HCT116 (cell line): Measurements from ENCODE around the gene NUDC. TPM values are rescaled to one million over a fixed set of nuclear protein-coding genes. Genes with fewer than 3 reads are reported as not detected.

Experiments used
- ATAC-seq: fragments of 200-7000 bp; cut with Tn5 transposase; 2 replicates; pipeline ENCODE4 v1.9.1; 2020; ENCODE audit warnings: mild to moderate bottlenecking, moderate library complexity
- BruUV-seq: library from RNA; stranded (reverse); fragments of 400-500 nt; replicated peaks from 2 replicates; lab custom pipeline; 2021; lab: Mats Ljungman, UMichigan
- CTCF ChIA-PET: fragments of 300-600 bp; sonication (Branson Sonifier 250); formaldehyde crosslinking; loops from one replicate; lab custom pipeline; 2021; ENCODE audit warnings: antibody characterized with exemption; lab: Charles Lee
- POLR2A ChIA-PET: fragments of 300-600, 350-600 bp; sonication (Branson Sonifier 250); formaldehyde crosslinking; loops from one replicate; lab custom pipeline; 2021; ENCODE audit warnings: antibody characterized with exemption; lab: Charles Lee
- RAD21 ChIA-PET, 2 experiments: fragments of 300-600 bp; sonication (Branson Sonifier 250); formaldehyde crosslinking; loops; one replicate each; lab custom pipeline; 2023; ENCODE audit warnings: low total read pairs in 2 of 2; ENCODE audit not compliant: uncharacterized antibody in 2 of 2, unreplicated experiment in 2 of 2, low non-redundant PET in 1 of 2; lab: Charles Lee
- DNase-seq: peaks from one replicate; pipeline ENCODE4 v3.0.0-alpha.2; 2010; ENCODE audit warnings: low read depth, low spot score
- H2AFZ ChIP-seq: fragments of 200-600 bp; shearing (Covaris generic), sonication (generic); 2 replicates; pipeline ENCODE4 v1.6.1; 2017; ENCODE audit warnings: low read depth, mixed run types, mixed read lengths, antibody characterized with exemption, low read length; ENCODE audit not compliant: poor library complexity, severe bottlenecking
- H3K27ac ChIP-seq: 2 replicates; pipeline ENCODE4 v1.5.1; 2012; ENCODE audit warnings: low read depth, low read length
- H3K27me3 ChIP-seq: fragments of 200-600 bp; sonication (generic); 2 replicates; pipeline ENCODE4 v1.6.1; 2016; ENCODE audit warnings: mixed run types, low read length, mixed read lengths; ENCODE audit not compliant: insufficient read depth
- H3K36me3 ChIP-seq, 2 experiments: fragments of 200-500 bp in 1 of 2; fragments of 200-600 bp in 1 of 2; sonication (Bioruptor generic) in 1 of 2; sonication (generic) in 1 of 2; 2 replicates each; pipeline versions ENCODE4 v1.5.1 to v1.6.1; 2014 to 2016; ENCODE audit warnings: low read length in 2 of 2, inconsistent platforms in 1 of 2, mixed read lengths in 1 of 2, mixed run types in 1 of 2; ENCODE audit not compliant: insufficient read depth in 2 of 2, control insufficient read depth in 1 of 2
- H3K4me1 ChIP-seq, 2 experiments: fragments of 200-600 bp in 1 of 2; sonication (generic) in 1 of 2; 2 replicates each; pipeline versions ENCODE4 v1.5.1 to v1.6.1; 2012 to 2017; ENCODE audit warnings: low read length in 2 of 2, inconsistent platforms in 1 of 2, mild to moderate bottlenecking in 1 of 2, mixed read lengths in 1 of 2, mixed run types in 1 of 2, moderate library complexity in 1 of 2; ENCODE audit not compliant: insufficient read depth in 2 of 2, control insufficient read depth in 1 of 2
- H3K4me2 ChIP-seq: fragments of 200-600 bp; sonication (generic); 2 replicates; pipeline ENCODE4 v1.6.1; 2017; ENCODE audit warnings: mixed run types, low read length, mixed read lengths
- H3K4me3 ChIP-seq, 2 experiments: fragments of 200-600 bp in 1 of 2; sonication (generic) in 1 of 2; replicated peaks in 1 of 2; 2 replicates each; pipeline ENCODE4 v1.5.1; 2011 to 2016; ENCODE audit warnings: low read length in 2 of 2, control low read depth in 1 of 2, low read depth in 1 of 2, mild to moderate bottlenecking in 1 of 2, mixed read lengths in 1 of 2, mixed run types in 1 of 2
- H3K79me2 ChIP-seq: fragments of 200-600 bp; sonication (generic); 2 replicates; pipeline ENCODE4 v1.6.1; 2017; ENCODE audit warnings: mild to moderate bottlenecking, mixed run types, low read length, moderate library complexity, mixed read lengths; ENCODE audit not compliant: insufficient read depth
- H3K9ac ChIP-seq: fragments of 200-600 bp; sonication (generic); 2 replicates; pipeline ENCODE4 v1.6.1; 2016; ENCODE audit warnings: low read length, mixed read lengths
- H3K9me2 ChIP-seq: fragments of 200-600 bp; sonication (generic), shearing (Covaris generic); 2 replicates; pipeline ENCODE4 v1.6.1; 2017; ENCODE audit warnings: mixed run types, mild to moderate bottlenecking, moderate library complexity; ENCODE audit not compliant: insufficient read depth
- H3K9me3 ChIP-seq, 2 experiments: fragments of 200-500 bp in 1 of 2; fragments of 200-600 bp in 1 of 2; sonication (Bioruptor generic) in 1 of 2; sonication (generic) in 1 of 2; 2 replicates each; pipeline ENCODE4 v1.6.1; 2014 to 2017; ENCODE audit warnings: low read length in 2 of 2, mixed read lengths in 2 of 2, inconsistent platforms in 1 of 2, low read depth in 1 of 2, mild to moderate bottlenecking in 1 of 2, mixed run types in 1 of 2, moderate library complexity in 1 of 2; ENCODE audit not compliant: control insufficient read depth in 1 of 2, insufficient read depth in 1 of 2
- H4K20me1 ChIP-seq: fragments of 200-600 bp; sonication (generic), shearing (Covaris generic); 2 replicates; pipeline ENCODE4 v1.6.1; 2017; ENCODE audit warnings: mixed run types, mild to moderate bottlenecking, moderate library complexity; ENCODE audit not compliant: insufficient read depth
- CEBPB ChIP-seq: IDR thresholded peaks from 2 replicates; pipeline ENCODE4 v1.6.1; 2012; ENCODE audit warnings: low read depth
- EGR1 ChIP-seq: IDR thresholded peaks from 2 replicates; pipeline ENCODE4 v1.6.1; 2012; ENCODE audit warnings: low read depth
- EZH2 ChIP-seq: fragments of 200-600 bp; sonication (generic); IDR thresholded peaks from 2 replicates; pipeline ENCODE4 v1.6.1; 2017; ENCODE audit warnings: antibody characterized with exemption, mixed run types
- EZH2phosphoT487 ChIP-seq: fragments of 200-600 bp; IDR thresholded peaks from 2 replicates; pipeline ENCODE4 v1.6.1; 2018; ENCODE audit warnings: antibody characterized with exemption, borderline replicate concordance
- FOSL1 ChIP-seq: IDR thresholded peaks from 2 replicates; pipeline ENCODE4 v1.6.1; 2012; ENCODE audit warnings: low read depth
- JUND ChIP-seq: IDR thresholded peaks from 2 replicates; pipeline ENCODE4 v1.6.1; 2012
- POLR2AphosphoS5 ChIP-seq: IDR thresholded peaks from 2 replicates; pipeline ENCODE4 v1.6.1; 2011; ENCODE audit warnings: mild to moderate bottlenecking, low read depth, low read length, moderate library complexity
- RAD21 ChIP-seq: IDR thresholded peaks from 2 replicates; pipeline ENCODE4 v1.6.1; 2012; ENCODE audit warnings: low read depth, mild to moderate bottlenecking
- SIN3A ChIP-seq: IDR thresholded peaks from 2 replicates; pipeline ENCODE4 v1.6.1; 2012; ENCODE audit warnings: low read depth
- SP1 ChIP-seq: IDR thresholded peaks from 2 replicates; pipeline ENCODE4 v1.6.1; 2012; ENCODE audit warnings: low read depth
- SRF ChIP-seq: IDR thresholded peaks from 2 replicates; pipeline ENCODE4 v1.6.1; 2012; ENCODE audit warnings: low read depth
- ZFX ChIP-seq: fragments of 450-650 bp; IDR thresholded peaks from 2 replicates; pipeline ENCODE4 v1.6.1; 2017
- ZNF274 ChIP-seq: fragments of 200-500 bp; sonication (Bioruptor generic); IDR thresholded peaks from 2 replicates; pipeline ENCODE4 v1.6.1; 2014; ENCODE audit warnings: mild to moderate bottlenecking, low read depth, low read length, inconsistent platforms
- intact Hi-C: fragments of 100-400 bp; cut with micrococcal nuclease; formaldehyde crosslinking; loops from 2 replicates; pipeline ENCODE4 v1.10.0; 2022
- total RNA-seq: library from RNA; stranded (reverse); gene quantifications from one replicate; pipeline ENCODE4 v1.2.1, GENCODE V29; 2021; ENCODE audit not compliant: unreplicated experiment
- TF ChIP-seq, protein P1 (sequence below), 3 experiments: fragments of 200-600 bp in 1 of 3; sonication (generic) in 1 of 3; IDR thresholded peaks in 2 of 3; conservative IDR thresholded peaks in 1 of 3; 2 replicates each; pipeline ENCODE4 v1.5.1; 2012 to 2017; ENCODE audit warnings: low read depth in 2 of 3, low read length in 2 of 3, antibody characterized with exemption in 1 of 3, borderline replicate concordance in 1 of 3, control low read depth in 1 of 3, mild to moderate bottlenecking in 1 of 3, mixed read lengths in 1 of 3, mixed run types in 1 of 3, moderate library complexity in 1 of 3; ENCODE audit not compliant: insufficient read depth in 1 of 3
- TF ChIP-seq, protein P2 (sequence below): IDR thresholded peaks from 2 replicates; pipeline ENCODE4 v1.6.1; 2012
- TF ChIP-seq, protein P3 (sequence below): IDR thresholded peaks from 2 replicates; pipeline ENCODE4 v1.6.1; 2011; ENCODE audit warnings: mild to moderate bottlenecking, low read length, moderate library complexity; ENCODE audit not compliant: insufficient replicate concordance; ENCODE audit errors: extremely low read depth

NUDC gene
- total RNA-seq, 1 experiment from 2014 or later: 119 TPM

DNA sequence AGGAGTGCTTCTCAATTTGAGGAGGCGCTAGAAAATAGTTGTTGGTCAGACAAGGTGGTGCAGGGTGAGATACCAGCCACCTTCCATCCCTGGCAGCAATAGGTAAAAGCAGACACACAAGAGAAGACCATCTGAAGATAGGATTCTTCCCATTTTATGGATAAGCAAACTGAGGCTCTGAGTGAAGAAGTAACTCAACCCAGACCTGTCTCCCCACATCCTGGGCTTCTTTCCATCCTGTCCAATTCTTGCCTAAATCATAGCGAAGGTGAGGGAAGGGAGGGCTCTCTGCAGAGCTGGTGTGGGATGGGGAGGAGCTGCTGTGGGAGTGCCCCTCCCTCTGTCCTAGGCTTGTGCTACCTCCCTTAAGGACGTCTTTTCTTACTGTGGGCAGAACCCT is 50.0 kb downstream of the NUDC start:
- no peak overlapping the region for H3K4me2 ChIP-seq
- H3K36me3 ChIP-seq: no peaks in the 10 kb centered on the region
- no peak overlapping the region for H3K4me3 ChIP-seq
- no peak for TF ChIP-seq ZNF274
- TF ChIP-seq EZH2: no peak
- TF ChIP-seq FOSL1: no peak
- no peak for TF ChIP-seq EZH2phosphoT487
- TF ChIP-seq JUND: no peak
- no peak for TF ChIP-seq CEBPB
- TF ChIP-seq, protein P1, sequence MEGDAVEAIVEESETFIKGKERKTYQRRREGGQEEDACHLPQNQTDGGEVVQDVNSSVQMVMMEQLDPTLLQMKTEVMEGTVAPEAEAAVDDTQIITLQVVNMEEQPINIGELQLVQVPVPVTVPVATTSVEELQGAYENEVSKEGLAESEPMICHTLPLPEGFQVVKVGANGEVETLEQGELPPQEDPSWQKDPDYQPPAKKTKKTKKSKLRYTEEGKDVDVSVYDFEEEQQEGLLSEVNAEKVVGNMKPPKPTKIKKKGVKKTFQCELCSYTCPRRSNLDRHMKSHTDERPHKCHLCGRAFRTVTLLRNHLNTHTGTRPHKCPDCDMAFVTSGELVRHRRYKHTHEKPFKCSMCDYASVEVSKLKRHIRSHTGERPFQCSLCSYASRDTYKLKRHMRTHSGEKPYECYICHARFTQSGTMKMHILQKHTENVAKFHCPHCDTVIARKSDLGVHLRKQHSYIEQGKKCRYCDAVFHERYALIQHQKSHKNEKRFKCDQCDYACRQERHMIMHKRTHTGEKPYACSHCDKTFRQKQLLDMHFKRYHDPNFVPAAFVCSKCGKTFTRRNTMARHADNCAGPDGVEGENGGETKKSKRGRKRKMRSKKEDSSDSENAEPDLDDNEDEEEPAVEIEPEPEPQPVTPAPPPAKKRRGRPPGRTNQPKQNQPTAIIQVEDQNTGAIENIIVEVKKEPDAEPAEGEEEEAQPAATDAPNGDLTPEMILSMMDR (IDR thresholded peaks at IDR 0.05 in 2 of 3, conservative IDR thresholded peaks at IDR 0.05 in 1 of 3; ENCODE audit: borderline replicate concordance in 1 of 3, insufficient read depth in 1 of 3, low read depth in 2 of 3, low read length in 2 of 3): no peak
- TF ChIP-seq RAD21: no peak
- TF ChIP-seq SP1: no peak
- TF ChIP-seq, protein P2, sequence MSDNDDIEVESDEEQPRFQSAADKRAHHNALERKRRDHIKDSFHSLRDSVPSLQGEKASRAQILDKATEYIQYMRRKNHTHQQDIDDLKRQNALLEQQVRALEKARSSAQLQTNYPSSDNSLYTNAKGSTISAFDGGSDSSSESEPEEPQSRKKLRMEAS: no peak
- TF ChIP-seq EGR1: no peak
- TF ChIP-seq SRF: no peak
- TF ChIP-seq, protein P3, sequence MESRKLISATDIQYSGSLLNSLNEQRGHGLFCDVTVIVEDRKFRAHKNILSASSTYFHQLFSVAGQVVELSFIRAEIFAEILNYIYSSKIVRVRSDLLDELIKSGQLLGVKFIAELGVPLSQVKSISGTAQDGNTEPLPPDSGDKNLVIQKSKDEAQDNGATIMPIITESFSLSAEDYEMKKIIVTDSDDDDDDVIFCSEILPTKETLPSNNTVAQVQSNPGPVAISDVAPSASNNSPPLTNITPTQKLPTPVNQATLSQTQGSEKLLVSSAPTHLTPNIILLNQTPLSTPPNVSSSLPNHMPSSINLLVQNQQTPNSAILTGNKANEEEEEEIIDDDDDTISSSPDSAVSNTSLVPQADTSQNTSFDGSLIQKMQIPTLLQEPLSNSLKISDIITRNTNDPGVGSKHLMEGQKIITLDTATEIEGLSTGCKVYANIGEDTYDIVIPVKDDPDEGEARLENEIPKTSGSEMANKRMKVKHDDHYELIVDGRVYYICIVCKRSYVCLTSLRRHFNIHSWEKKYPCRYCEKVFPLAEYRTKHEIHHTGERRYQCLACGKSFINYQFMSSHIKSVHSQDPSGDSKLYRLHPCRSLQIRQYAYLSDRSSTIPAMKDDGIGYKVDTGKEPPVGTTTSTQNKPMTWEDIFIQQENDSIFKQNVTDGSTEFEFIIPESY: no peak
- TF ChIP-seq POLR2AphosphoS5: no peak
- TF ChIP-seq ZFX: no peak
- TF ChIP-seq SIN3A: no peak
- TF ChIP-seq, all 23 proteins: peak for 0
- no peaks in the 10 kb centered on the region for H3K27me3 ChIP-seq
- no peak overlapping the region for H3K9ac ChIP-seq
- no peaks in the 10 kb centered on the region for H3K79me2 ChIP-seq
- H4K20me1 ChIP-seq: no peaks in the 10 kb centered on the region
- ATAC-seq (no peak), DNase-seq (no peak)
- H3K27ac ChIP-seq: no peak overlapping the region
- ChIA-PET RAD21 (no interaction called here), POLR2A (no interaction called here), CTCF (no interaction called here)
- H3K9me2 ChIP-seq: no peaks in the 10 kb centered on the region
- H3K4me1 ChIP-seq: peaks cover 6 to 46% of the 10 kb centered on the region in 2 experiments; a peak in 3 of 4 replicates
- intact Hi-C loops: no loop called here
- H3K9me3 ChIP-seq: no peaks in the 10 kb centered on the region
- H2AFZ ChIP-seq: no peak overlapping the region
- no TSS peak for BruUV-seq
